Natural killer cell (primary cell): ENCODE data around the gene GRID1. TPM values are rescaled to one million over a fixed set of nuclear protein-coding genes. Genes with fewer than 3 reads are reported as not detected.

Source experiments
- ATAC-seq, 3 donors: fragments of 150-1000 bp in 2 of 3; fragments of 200-7000 bp in 1 of 3; cut with Tn5 transposase; 1 replicate in 1 of 3; 2 replicates in 2 of 3; pipeline ENCODE4 v1.10.0; 2021; ENCODE audit warnings: mild to moderate bottlenecking in 2 of 3, moderate library complexity in 2 of 3
- DNase-seq, 2 donors: peaks; one replicate each; pipeline versions ENCODE4 v3.0.0 to v3.0.0-alpha.2; 2013 to 2021; ENCODE audit warnings: mixed read lengths in 1 of 2
- H3K27ac ChIP-seq: one replicate; pipeline ENCODE4 v1.5.1; 2013; ENCODE audit warnings: mild to moderate bottlenecking, low read length
- H3K27me3 ChIP-seq: one replicate; pipeline ENCODE4 v1.6.1; 2013; ENCODE audit warnings: low read length; ENCODE audit not compliant: control insufficient read depth, insufficient read depth
- H3K36me3 ChIP-seq: one replicate; pipeline ENCODE4 v1.6.1; 2013; ENCODE audit warnings: low read length; ENCODE audit not compliant: control insufficient read depth, insufficient read depth
- H3K4me1 ChIP-seq: one replicate; pipeline ENCODE4 v1.6.1; 2013; ENCODE audit warnings: low read length; ENCODE audit not compliant: control insufficient read depth, insufficient read depth
- H3K4me3 ChIP-seq: one replicate; pipeline ENCODE4 v1.5.1; 2013; ENCODE audit warnings: low read length
- H3K9me3 ChIP-seq: one replicate; pipeline ENCODE4 v1.6.1; 2013; ENCODE audit warnings: low read length; ENCODE audit not compliant: control insufficient read depth, insufficient read depth
- H3K27ac Mint-ChIP-seq, 2 donors: one replicate each; pipeline ENCODE4 v1.8.0; 2022; ENCODE audit warnings: mild to moderate bottlenecking in 2 of 2, mixed read lengths in 2 of 2, moderate library complexity in 1 of 2
- H3K27me3 Mint-ChIP-seq, 2 donors: one replicate each; pipeline ENCODE4 v1.8.0; 2022; ENCODE audit warnings: low read depth in 2 of 2, mixed read lengths in 2 of 2
- H3K36me3 Mint-ChIP-seq: one replicate; pipeline ENCODE4 v1.8.0; 2022; ENCODE audit warnings: mixed read lengths
- H3K4me1 Mint-ChIP-seq, 2 donors: one replicate each; pipeline ENCODE4 v1.8.0; 2022; ENCODE audit warnings: mixed read lengths in 2 of 2
- H3K4me3 Mint-ChIP-seq: one replicate; pipeline ENCODE4 v1.8.0; 2022; ENCODE audit warnings: mild to moderate bottlenecking, moderate library complexity, mixed read lengths
- H3K9me3 Mint-ChIP-seq, 2 donors: one replicate each; pipeline ENCODE4 v1.8.0; 2022; ENCODE audit warnings: mixed read lengths in 2 of 2
- CTCF ChIP-seq: fragments of 200-600 bp; IDR thresholded peaks from one replicate; pipeline ENCODE4 v1.8.0; 2022; ENCODE audit warnings: antibody characterized with exemption
- WGBS: methylation state at CpG from one replicate; pipeline ENCODE4 v1.1.7; 2013; ENCODE audit warnings: missing lambda C conversion rate; ENCODE audit not compliant: insufficient coverage; 5-methylcytosine and 5-hydroxymethylcytosine counted together
- intact Hi-C: fragments of 100-400 bp; cut with micrococcal nuclease; formaldehyde crosslinking; loops from one replicate; pipeline ENCODE4 v1.14.2; 2022
- total RNA-seq, 4 donors: library from RNA; stranded (reverse); fragments of 120-200 nt in 1 of 4; gene quantifications; one replicate each; pipeline versions ENCODE4 v1.2.3 to v1.2.4, GENCODE V29; 2013 to 2022

Gene GRID1
- total RNA-seq, 3 donors from 2014 or later (not counting 1 experiment from before 2014, with no cell fraction given): not detected

GRCh38 chr10:86117051-86117450, 249.5 kb downstream of the GRID1 start:
- ATAC-seq: no peak
- Histone ChIP-seq H3K27ac (no peak overlapping the region), H3K27me3 (peaks cover 2% of the 10 kb centered on the region), H3K4me3 (no peak overlapping the region), H3K9me3 (no peaks in the 10 kb centered on the region), H3K36me3 (no peaks in the 10 kb centered on the region), H3K4me1 (no peaks in the 10 kb centered on the region)
- intact Hi-C loops: no loop called here
- no peak for DNase-seq
- no peaks in the 10 kb centered on the region for H3K4me1 Mint-ChIP-seq
- H3K4me3 Mint-ChIP-seq: no peak overlapping the region
- no peak for TF ChIP-seq CTCF
- no peaks in the 10 kb centered on the region for H3K27me3 Mint-ChIP-seq
- no peak overlapping the region for H3K27ac Mint-ChIP-seq
- no peaks in the 10 kb centered on the region for H3K9me3 Mint-ChIP-seq
- H3K36me3 Mint-ChIP-seq: no peaks in the 10 kb centered on the region

- H3K27me3 Mint-ChIP-seq: no peaks in the 10 kb centered on the region
- H3K27ac Mint-ChIP-seq: no peak overlapping the region
- no peak overlapping the region for H3K4me3 Mint-ChIP-seq
- no peaks in the 10 kb centered on the region for H3K36me3 Mint-ChIP-seq
- 79% methylated on average over 3 of the region's 3 CpGs for WGBS
- no peaks in the 10 kb centered on the region for H3K9me3 ChIP-seq
- H3K9me3 Mint-ChIP-seq: no peaks in the 10 kb centered on the region
- no peak overlapping the region for H3K4me3 ChIP-seq
- no peaks in the 10 kb centered on the region for H3K4me1 Mint-ChIP-seq
- intact Hi-C loops: no loop called here
- H3K4me1 ChIP-seq: no peaks in the 10 kb centered on the region
- no peak for ATAC-seq
- H3K27ac ChIP-seq: no peak overlapping the region
- no peak for DNase-seq
- H3K36me3 ChIP-seq: no peaks in the 10 kb centered on the region
- H3K27me3 ChIP-seq: peaks cover 2% of the 10 kb centered on the region
- TF ChIP-seq CTCF: no peak
Observed at GRCh38 chr10:86113983-86114382, 252.6 kb downstream of the GRID1 start.

GRCh38 chr10:86113501-86113900, 253.1 kb downstream of the GRID1 start:
- no peak overlapping the region for H3K27ac Mint-ChIP-seq
- H3K36me3 Mint-ChIP-seq: no peaks in the 10 kb centered on the region
- H3K27me3 ChIP-seq: peaks cover 2% of the 10 kb centered on the region
- no peak for DNase-seq
- no peak overlapping the region for H3K4me3 ChIP-seq
- no peaks in the 10 kb centered on the region for H3K4me1 ChIP-seq
- no peak overlapping the region for H3K4me3 Mint-ChIP-seq
- H3K9me3 ChIP-seq: no peaks in the 10 kb centered on the region
- TF ChIP-seq CTCF: no peak
- 74% methylated on average over 4 of the region's 4 CpGs for WGBS
- no peak overlapping the region for H3K27ac ChIP-seq
- no peaks in the 10 kb centered on the region for H3K36me3 ChIP-seq
- no peaks in the 10 kb centered on the region for H3K9me3 Mint-ChIP-seq
- no peak for ATAC-seq
- H3K27me3 Mint-ChIP-seq: no peaks in the 10 kb centered on the region
- intact Hi-C loops: no loop called here
- H3K4me1 Mint-ChIP-seq: no peaks in the 10 kb centered on the region

GRCh38 chr10:86113044-86113443, 253.6 kb downstream of the GRID1 start:
- no peak overlapping the region for H3K4me3 Mint-ChIP-seq
- H3K27me3 Mint-ChIP-seq: no peaks in the 10 kb centered on the region
- Histone ChIP-seq H3K4me3 (no peak overlapping the region), H3K27me3 (peaks cover 2% of the 10 kb centered on the region), H3K36me3 (no peaks in the 10 kb centered on the region), H3K9me3 (no peaks in the 10 kb centered on the region), H3K27ac (no peak overlapping the region), H3K4me1 (no peaks in the 10 kb centered on the region)
- H3K27ac Mint-ChIP-seq: no peak overlapping the region
- intact Hi-C loops: no loop called here
- no peak for DNase-seq
- no peak for TF ChIP-seq CTCF
- no peaks in the 10 kb centered on the region for H3K36me3 Mint-ChIP-seq
- 3% methylated on average over 1 of the region's 1 CpG for WGBS
- H3K9me3 Mint-ChIP-seq: no peaks in the 10 kb centered on the region
- no peak for ATAC-seq
- H3K4me1 Mint-ChIP-seq: no peaks in the 10 kb centered on the region
